Measurements from ENCODE around the gene AQP12B.

The AQP12B gene

DNA sequence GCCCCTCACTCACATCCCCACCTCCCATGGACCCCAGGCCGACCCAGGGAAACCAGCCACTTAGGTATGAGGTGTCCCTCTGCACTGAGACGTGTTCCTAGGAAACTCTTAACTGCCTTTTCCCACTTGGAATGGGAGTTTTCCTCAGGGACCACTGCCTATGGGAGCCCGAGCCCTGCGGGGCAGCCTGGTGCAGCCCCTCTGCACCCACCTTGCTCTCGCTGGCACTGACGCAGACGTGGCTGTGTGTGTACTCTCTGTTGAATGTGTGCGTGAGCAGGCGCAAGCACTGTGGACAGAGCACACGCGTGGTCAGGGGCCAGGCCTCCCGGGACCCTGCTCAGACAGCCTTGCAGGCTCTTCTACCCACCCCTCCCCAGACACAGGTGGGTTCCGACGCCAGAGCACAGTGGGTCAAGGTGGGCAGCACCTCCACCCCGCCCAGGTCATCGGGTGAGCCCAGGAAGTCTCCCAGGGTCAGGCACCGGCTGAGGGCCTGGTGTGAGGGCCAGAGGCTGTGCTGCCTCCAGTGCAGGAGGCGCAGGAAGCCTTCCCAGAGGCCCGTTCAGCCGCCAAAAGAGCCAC lies 39.0 kb upstream of the AQP12B start:
- no peak for TF ChIP-seq EZH2 (IDR thresholded peaks at IDR 0.05; ENCODE audit: borderline replicate concordance, low read depth, low read length, severe bottlenecking)
- TF ChIP-seq, protein P1, sequence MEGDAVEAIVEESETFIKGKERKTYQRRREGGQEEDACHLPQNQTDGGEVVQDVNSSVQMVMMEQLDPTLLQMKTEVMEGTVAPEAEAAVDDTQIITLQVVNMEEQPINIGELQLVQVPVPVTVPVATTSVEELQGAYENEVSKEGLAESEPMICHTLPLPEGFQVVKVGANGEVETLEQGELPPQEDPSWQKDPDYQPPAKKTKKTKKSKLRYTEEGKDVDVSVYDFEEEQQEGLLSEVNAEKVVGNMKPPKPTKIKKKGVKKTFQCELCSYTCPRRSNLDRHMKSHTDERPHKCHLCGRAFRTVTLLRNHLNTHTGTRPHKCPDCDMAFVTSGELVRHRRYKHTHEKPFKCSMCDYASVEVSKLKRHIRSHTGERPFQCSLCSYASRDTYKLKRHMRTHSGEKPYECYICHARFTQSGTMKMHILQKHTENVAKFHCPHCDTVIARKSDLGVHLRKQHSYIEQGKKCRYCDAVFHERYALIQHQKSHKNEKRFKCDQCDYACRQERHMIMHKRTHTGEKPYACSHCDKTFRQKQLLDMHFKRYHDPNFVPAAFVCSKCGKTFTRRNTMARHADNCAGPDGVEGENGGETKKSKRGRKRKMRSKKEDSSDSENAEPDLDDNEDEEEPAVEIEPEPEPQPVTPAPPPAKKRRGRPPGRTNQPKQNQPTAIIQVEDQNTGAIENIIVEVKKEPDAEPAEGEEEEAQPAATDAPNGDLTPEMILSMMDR (IDR thresholded peaks at IDR 0.05; ENCODE audit: borderline replicate concordance, extremely low read depth, low read length, poor library complexity, severe bottlenecking), result no peak
- Histone ChIP-seq H2AFZ (ENCODE audit: low read depth, low read length) (no peak overlapping the region), H3K4me3 (ENCODE audit: low read depth in 1 of 2, low read length in 2 of 2) (no peak overlapping the region), H3K4me1 (ENCODE audit: insufficient read depth, low read length) (no peaks in the 10 kb centered on the region), H3K4me2 (ENCODE audit: insufficient read depth, low read length) (no peak overlapping the region), H3K27me3 (ENCODE audit: insufficient read depth, low read length, poor library complexity) (no peaks in the 10 kb centered on the region), H3K79me2 (ENCODE audit: insufficient read depth, low read length) (no peaks in the 10 kb centered on the region), H3K36me3 (ENCODE audit: insufficient read depth, low read length) (no peaks in the 10 kb centered on the region), H4K20me1 (ENCODE audit: insufficient read depth, low read length) (peaks cover 19% of the 10 kb centered on the region; the same call in 1 of the 2 replicates), H3K27ac (ENCODE audit: low read length) (no peak overlapping the region), H3K9ac (ENCODE audit: low read depth, low read length) (no peak overlapping the region), H3K9me3 (ENCODE audit: insufficient read depth, low read length, severe bottlenecking) (no peaks in the 10 kb centered on the region)
- no peak for DNase-seq
- no peak for ATAC-seq (ENCODE audit: insufficient read depth, low read depth)

- H3K27ac ChIP-seq (ENCODE audit: low read length), result no peak overlapping the region
- DNase-seq (no peak), ATAC-seq (ENCODE audit: insufficient read depth, low read depth) (no peak)
- no peak overlapping the region for H2AFZ ChIP-seq (ENCODE audit: low read depth, low read length)
- peaks cover 19% of the 10 kb centered on the region; the same call in 1 of the 2 replicates for H4K20me1 ChIP-seq (ENCODE audit: insufficient read depth, low read length)
- no peak overlapping the region for H3K4me3 ChIP-seq (ENCODE audit: low read depth in 1 of 2, low read length in 2 of 2)
- TF ChIP-seq, protein P1 (IDR thresholded peaks at IDR 0.05; ENCODE audit: borderline replicate concordance, extremely low read depth, low read length, poor library complexity, severe bottlenecking), result no peak
- no peaks in the 10 kb centered on the region for H3K36me3 ChIP-seq (ENCODE audit: insufficient read depth, low read length)
- H3K4me1 ChIP-seq (ENCODE audit: insufficient read depth, low read length), result no peaks in the 10 kb centered on the region
- no peaks in the 10 kb centered on the region for H3K9me3 ChIP-seq (ENCODE audit: insufficient read depth, low read length, severe bottlenecking)
- no peaks in the 10 kb centered on the region for H3K27me3 ChIP-seq (ENCODE audit: insufficient read depth, low read length, poor library complexity)
- H3K79me2 ChIP-seq (ENCODE audit: insufficient read depth, low read length), result no peaks in the 10 kb centered on the region
- no peak overlapping the region for H3K9ac ChIP-seq (ENCODE audit: low read depth, low read length)
- H3K4me2 ChIP-seq (ENCODE audit: insufficient read depth, low read length), result no peak overlapping the region
Observed at GRCh38 chr2:240720686-240721595, 38.3 kb upstream of the AQP12B start.

DNA sequence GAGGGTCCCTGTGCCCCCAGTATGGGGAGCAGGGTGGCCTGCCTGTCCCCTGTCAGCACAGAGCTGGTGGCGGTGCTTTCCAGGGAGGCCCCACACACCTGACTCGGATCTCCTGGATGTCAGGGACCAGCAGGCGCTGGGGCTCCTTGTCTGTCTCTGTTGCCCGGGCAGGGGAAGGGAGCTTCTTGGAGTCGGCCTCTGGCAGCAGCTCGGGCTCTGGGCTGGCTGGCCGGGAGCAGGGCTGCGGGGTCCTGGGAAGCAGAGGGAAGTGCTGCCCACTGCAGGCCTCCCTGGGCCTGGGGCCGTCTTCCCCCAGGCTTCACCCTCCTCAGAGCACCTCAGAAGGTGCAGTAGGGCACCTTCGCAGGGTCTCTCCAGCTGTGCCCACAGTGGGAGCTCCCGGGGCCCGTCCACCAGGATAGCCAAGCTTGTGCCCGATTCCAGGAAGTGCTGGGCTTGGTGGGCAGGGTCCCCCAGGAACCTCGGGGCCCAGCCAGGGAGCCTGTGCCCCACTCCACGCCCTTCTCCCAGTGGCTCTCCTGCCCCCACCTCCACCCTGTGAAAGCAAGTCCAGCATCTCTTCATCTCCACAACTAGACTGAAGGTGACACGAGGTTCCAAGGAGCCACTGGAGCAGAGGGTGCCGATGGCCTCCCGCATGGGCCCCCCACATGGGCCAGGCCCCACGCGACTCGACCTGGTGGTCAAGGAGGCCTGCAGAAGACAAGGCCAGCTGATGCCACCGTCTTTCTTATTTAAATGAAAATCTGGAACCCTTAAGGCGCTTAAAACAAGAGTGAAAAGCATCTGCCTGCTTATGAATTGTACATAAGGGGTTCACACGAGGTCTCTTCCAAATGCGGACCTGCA lies 37.2 kb upstream of the AQP12B start:
- H3K9me3 ChIP-seq (ENCODE audit: insufficient read depth, low read length, severe bottlenecking), result no peaks in the 10 kb centered on the region
- no peaks in the 10 kb centered on the region for H3K36me3 ChIP-seq (ENCODE audit: insufficient read depth, low read length)
- no peaks in the 10 kb centered on the region for H3K27me3 ChIP-seq (ENCODE audit: insufficient read depth, low read length, poor library complexity)
- no peak for TF ChIP-seq EZH2 (IDR thresholded peaks at IDR 0.05; ENCODE audit: borderline replicate concordance, low read depth, low read length, severe bottlenecking)
- TF ChIP-seq, protein P1 (IDR thresholded peaks at IDR 0.05; ENCODE audit: borderline replicate concordance, extremely low read depth, low read length, poor library complexity, severe bottlenecking), result no peak
- H4K20me1 ChIP-seq (ENCODE audit: insufficient read depth, low read length), result peaks cover 22% of the 10 kb centered on the region; the same call in 1 of the 2 replicates
- no peak overlapping the region for H3K9ac ChIP-seq (ENCODE audit: low read depth, low read length)
- H3K4me2 ChIP-seq (ENCODE audit: insufficient read depth, low read length), result no peak overlapping the region
- ATAC-seq (ENCODE audit: insufficient read depth, low read depth) (no peak), DNase-seq (no peak)
- H3K79me2 ChIP-seq (ENCODE audit: insufficient read depth, low read length), result no peaks in the 10 kb centered on the region
- H3K4me3 ChIP-seq (ENCODE audit: low read depth in 1 of 2, low read length in 2 of 2), result no peak overlapping the region
- no peaks in the 10 kb centered on the region for H3K4me1 ChIP-seq (ENCODE audit: insufficient read depth, low read length)
- H3K27ac ChIP-seq (ENCODE audit: low read length), result no peak overlapping the region
- no peak overlapping the region for H2AFZ ChIP-seq (ENCODE audit: low read depth, low read length)
